Fibroblast of lung (primary cell): ENCODE data around the gene BCL2. TPM values are rescaled to one million over a fixed set of nuclear protein-coding genes. Genes with fewer than 3 reads are reported as not detected.

Experiments
- DNase-seq, 2 donors: peaks; one replicate each; pipeline versions ENCODE4 v3.0.0 to v3.0.0-alpha.2; 2010; ENCODE audit warnings: low read depth in 2 of 2
- H2AFZ ChIP-seq: 2 replicates; pipeline ENCODE4 v1.5.1; 2012; ENCODE audit warnings: low read length, control low read depth, inconsistent platforms
- H3K27ac ChIP-seq: 2 replicates; pipeline ENCODE4 v1.5.1; 2011; ENCODE audit warnings: low read length, control low read depth; ENCODE audit not compliant: insufficient read depth
- H3K27me3 ChIP-seq: 2 replicates; pipeline ENCODE4 v1.5.1; 2011; ENCODE audit warnings: mild to moderate bottlenecking, low read length; ENCODE audit not compliant: control insufficient read depth, insufficient read depth
- H3K36me3 ChIP-seq: 2 replicates; pipeline ENCODE4 v1.5.1; 2011; ENCODE audit warnings: low read length; ENCODE audit not compliant: control insufficient read depth, insufficient read depth
- H3K4me1 ChIP-seq: 2 replicates; pipeline ENCODE4 v1.5.1; 2011; ENCODE audit warnings: low read length; ENCODE audit not compliant: control insufficient read depth, insufficient read depth; ENCODE audit errors: extremely low read depth
- H3K4me2 ChIP-seq: 2 replicates; pipeline ENCODE4 v1.5.1; 2011; ENCODE audit warnings: low read length, control low read depth; ENCODE audit not compliant: insufficient read depth; ENCODE audit errors: extremely low read depth
- H3K4me3 ChIP-seq, 4 experiments: fragments of 200-600 bp in 1 of 4; sonication (generic) in 1 of 4; replicated peaks in 1 of 4; 2 replicates each; pipeline ENCODE4 v1.5.1; 2011 to 2016; ENCODE audit warnings: low read length in 4 of 4, low read depth in 3 of 4, mild to moderate bottlenecking in 3 of 4, control low read depth in 2 of 4, inconsistent platforms in 1 of 4, mixed read lengths in 1 of 4; ENCODE audit not compliant: insufficient read depth in 1 of 4; ENCODE audit errors: control extremely low read depth in 1 of 4
- H3K79me2 ChIP-seq: 2 replicates; pipeline ENCODE4 v1.5.1; 2012; ENCODE audit warnings: mild to moderate bottlenecking, low read length, inconsistent platforms; ENCODE audit not compliant: control insufficient read depth, insufficient read depth
- H3K9ac ChIP-seq: 2 replicates; pipeline ENCODE4 v1.5.1; 2011; ENCODE audit warnings: mild to moderate bottlenecking, low read length, control low read depth; ENCODE audit not compliant: insufficient read depth
- H3K9me3 ChIP-seq: 2 replicates; pipeline ENCODE4 v1.5.1; 2012; ENCODE audit warnings: low read depth, low read length; ENCODE audit not compliant: control insufficient read depth, insufficient read depth
- H4K20me1 ChIP-seq: 2 replicates; pipeline ENCODE4 v1.5.1; 2011; ENCODE audit warnings: low read length; ENCODE audit not compliant: control insufficient read depth, insufficient read depth; ENCODE audit errors: extremely low read depth
- EZH2 ChIP-seq: IDR thresholded peaks from 2 replicates; pipeline ENCODE4 v1.5.1; 2012; ENCODE audit warnings: low read length, control low read depth, mild to moderate bottlenecking; ENCODE audit errors: missing control alignments
- polyA plus RNA-seq, 2 donors: library from polyadenylated mRNA; depleted of rRNA in 1 of 2; stranded (reverse) in 1 of 2; unstranded in 1 of 2; fragments of >200 nt; gene quantifications; 2 replicates each; pipeline ENCODE4 v1.2.1, GENCODE V29; 2011 to 2012; ENCODE audit warnings: missing spikeins in 1 of 2
- total RNA-seq: library from RNA; depleted of rRNA; stranded (reverse); fragments of >200 nt; gene quantifications from 2 replicates; pipeline ENCODE4 v1.2.1, GENCODE V29; 2014
- TF ChIP-seq, protein P1 (sequence below), 2 donors: IDR thresholded peaks in 1 of 2; conservative IDR thresholded peaks in 1 of 2; 1 replicate in 1 of 2; 2 replicates in 1 of 2; pipeline ENCODE4 v1.5.1; 2011 to 2012; ENCODE audit warnings: low read length in 2 of 2, control low read depth in 1 of 2, inconsistent platforms in 1 of 2, low read depth in 1 of 2, mild to moderate bottlenecking in 1 of 2

Gene BCL2
- total and polyA plus RNA-seq, 2 donors (not counting 1 experiment from before 2014, with no cell fraction given), result 1.5 to 3.6 TPM

- Histone ChIP-seq H3K9me3 (no peaks in the 10 kb centered on the region), H3K27me3 (no peaks in the 10 kb centered on the region), H3K79me2 (no peaks in the 10 kb centered on the region), H3K9ac (no peak overlapping the region), H3K36me3 (no peaks in the 10 kb centered on the region), H3K27ac (no peak overlapping the region), H4K20me1 (no peaks in the 10 kb centered on the region), H3K4me3 (no peak overlapping the region), H2AFZ (no peak overlapping the region), H3K4me2 (no peak overlapping the region), H3K4me1 (no peaks in the 10 kb centered on the region)
- no peak for TF ChIP-seq EZH2
- TF ChIP-seq, protein P1, sequence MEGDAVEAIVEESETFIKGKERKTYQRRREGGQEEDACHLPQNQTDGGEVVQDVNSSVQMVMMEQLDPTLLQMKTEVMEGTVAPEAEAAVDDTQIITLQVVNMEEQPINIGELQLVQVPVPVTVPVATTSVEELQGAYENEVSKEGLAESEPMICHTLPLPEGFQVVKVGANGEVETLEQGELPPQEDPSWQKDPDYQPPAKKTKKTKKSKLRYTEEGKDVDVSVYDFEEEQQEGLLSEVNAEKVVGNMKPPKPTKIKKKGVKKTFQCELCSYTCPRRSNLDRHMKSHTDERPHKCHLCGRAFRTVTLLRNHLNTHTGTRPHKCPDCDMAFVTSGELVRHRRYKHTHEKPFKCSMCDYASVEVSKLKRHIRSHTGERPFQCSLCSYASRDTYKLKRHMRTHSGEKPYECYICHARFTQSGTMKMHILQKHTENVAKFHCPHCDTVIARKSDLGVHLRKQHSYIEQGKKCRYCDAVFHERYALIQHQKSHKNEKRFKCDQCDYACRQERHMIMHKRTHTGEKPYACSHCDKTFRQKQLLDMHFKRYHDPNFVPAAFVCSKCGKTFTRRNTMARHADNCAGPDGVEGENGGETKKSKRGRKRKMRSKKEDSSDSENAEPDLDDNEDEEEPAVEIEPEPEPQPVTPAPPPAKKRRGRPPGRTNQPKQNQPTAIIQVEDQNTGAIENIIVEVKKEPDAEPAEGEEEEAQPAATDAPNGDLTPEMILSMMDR (conservative IDR thresholded peaks at IDR 0.05 in 1 of 2, IDR thresholded peaks at IDR 0.05 in 1 of 2; ENCODE audit: low read depth in 1 of 2, low read length in 2 of 2), result no peak
- DNase-seq, result no peak
These were observed 13.3 kb downstream of the BCL2 start for GRCh38 chr18:63306249-63306648.

DNA sequence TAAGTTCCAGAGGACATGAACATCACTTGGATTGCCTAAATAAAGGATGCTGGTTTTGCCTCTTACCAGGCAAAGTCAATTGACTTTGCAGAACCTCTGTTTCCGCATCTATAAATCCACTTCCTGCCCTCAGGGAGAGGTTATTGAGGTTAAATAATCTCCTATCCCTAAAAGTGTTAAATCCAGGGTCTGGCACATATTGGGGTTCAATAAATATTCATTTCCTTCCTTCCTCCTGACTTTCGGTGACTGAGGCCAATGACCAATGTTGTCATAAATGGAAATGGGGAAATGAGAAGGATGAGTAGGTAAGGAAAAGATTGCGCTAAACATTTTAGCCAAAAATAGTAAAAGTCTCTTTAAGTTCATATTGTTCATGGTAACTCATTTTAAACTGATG is 16.0 kb downstream of the BCL2 start:
- Histone ChIP-seq H3K79me2 (no peaks in the 10 kb centered on the region), H2AFZ (no peak overlapping the region), H4K20me1 (no peaks in the 10 kb centered on the region), H3K9ac (no peak overlapping the region), H3K36me3 (no peaks in the 10 kb centered on the region), H3K4me3 (no peak overlapping the region), H3K4me2 (no peak overlapping the region), H3K4me1 (no peaks in the 10 kb centered on the region), H3K9me3 (no peaks in the 10 kb centered on the region), H3K27ac (no peak overlapping the region), H3K27me3 (no peaks in the 10 kb centered on the region)
- TF ChIP-seq, protein P1 (conservative IDR thresholded peaks at IDR 0.05 in 1 of 2, IDR thresholded peaks at IDR 0.05 in 1 of 2; ENCODE audit: low read depth in 1 of 2, low read length in 2 of 2), result no peak
- no peak for TF ChIP-seq EZH2
- no peak for DNase-seq

GRCh38 chr18:63302636-63303405 is 16.7 kb downstream of the BCL2 start:
- H3K9me3 ChIP-seq, result no peaks in the 10 kb centered on the region
- H2AFZ ChIP-seq, result no peak overlapping the region
- DNase-seq, result no peak
- no peaks in the 10 kb centered on the region for H3K4me1 ChIP-seq
- H3K4me3 ChIP-seq, result no peak overlapping the region
- H3K36me3 ChIP-seq, result no peaks in the 10 kb centered on the region
- no peaks in the 10 kb centered on the region for H4K20me1 ChIP-seq
- no peak for TF ChIP-seq EZH2
- TF ChIP-seq, protein P1 (conservative IDR thresholded peaks at IDR 0.05 in 1 of 2, IDR thresholded peaks at IDR 0.05 in 1 of 2; ENCODE audit: low read depth in 1 of 2, low read length in 2 of 2), result no peak
- H3K9ac ChIP-seq, result no peak overlapping the region
- no peak overlapping the region for H3K27ac ChIP-seq
- H3K27me3 ChIP-seq, result no peaks in the 10 kb centered on the region
- no peaks in the 10 kb centered on the region for H3K79me2 ChIP-seq
- no peak overlapping the region for H3K4me2 ChIP-seq
